ENCODE measurements around the gene CRTC3. TPM values are rescaled to one million over a fixed set of nuclear protein-coding genes. Genes with fewer than 3 reads are reported as not detected.

Gene CRTC3
- total RNA-seq, 1 experiment from 2014 or later: 25.9 TPM

DNA sequence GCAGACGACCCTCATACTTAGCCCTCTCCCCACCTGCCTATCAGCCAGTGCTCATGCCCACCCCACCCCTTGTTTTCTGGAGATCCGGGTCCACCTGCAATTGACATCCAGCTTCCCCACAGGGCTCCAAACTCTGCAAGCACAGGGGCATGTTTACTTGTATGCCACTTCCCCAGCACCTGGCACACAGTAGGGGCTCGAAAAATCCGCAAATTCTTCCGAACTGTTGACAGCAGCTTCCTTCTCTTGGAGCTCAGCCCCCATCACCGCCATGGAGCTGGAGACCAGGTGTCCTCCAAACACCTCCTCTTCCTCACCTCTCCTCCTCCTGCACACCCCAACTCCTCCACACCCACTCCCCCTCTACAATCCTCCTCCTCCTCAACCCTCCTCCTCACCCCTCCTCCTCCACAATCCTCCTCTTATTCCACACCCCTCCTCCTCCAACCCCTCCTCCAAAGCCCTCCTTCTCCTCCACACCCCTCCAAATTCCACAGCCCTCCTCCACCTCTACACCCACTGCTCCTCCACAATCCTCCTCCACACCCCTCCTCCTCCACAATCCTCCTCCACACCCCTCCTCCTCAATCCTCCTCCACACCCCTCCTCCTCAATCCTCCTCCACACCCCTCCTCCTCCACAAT is 117.1 kb downstream of the CRTC3 start:
- no TSS peak for BruUV-seq (replicated peaks)
- no peak for DNase-seq (ENCODE audit: unreplicated experiment)
- CTCF ChIA-PET: interaction anchor here (0.6 to 3.4 kb wide), 2 partner anchors 239 to 381 kb away, joined by 4 to 12 read pairs; no protein-coding TSS in a partner anchor
- H3K36me3 Mint-ChIP-seq (ENCODE audit: insufficient read depth, unreplicated experiment): peaks cover 20% of the 10 kb centered on the region
- peaks cover 7% of the 10 kb centered on the region for H3K4me1 Mint-ChIP-seq (ENCODE audit: insufficient read depth, unreplicated experiment)
- POLR2A ChIA-PET: interaction anchor here (0.8 kb wide), 1 partner anchor 18 kb away, joined by 3 read pairs; no protein-coding TSS in a partner anchor
- H3K9me3 Mint-ChIP-seq (ENCODE audit: unreplicated experiment): no peaks in the 10 kb centered on the region
- TF ChIP-seq, protein P1, sequence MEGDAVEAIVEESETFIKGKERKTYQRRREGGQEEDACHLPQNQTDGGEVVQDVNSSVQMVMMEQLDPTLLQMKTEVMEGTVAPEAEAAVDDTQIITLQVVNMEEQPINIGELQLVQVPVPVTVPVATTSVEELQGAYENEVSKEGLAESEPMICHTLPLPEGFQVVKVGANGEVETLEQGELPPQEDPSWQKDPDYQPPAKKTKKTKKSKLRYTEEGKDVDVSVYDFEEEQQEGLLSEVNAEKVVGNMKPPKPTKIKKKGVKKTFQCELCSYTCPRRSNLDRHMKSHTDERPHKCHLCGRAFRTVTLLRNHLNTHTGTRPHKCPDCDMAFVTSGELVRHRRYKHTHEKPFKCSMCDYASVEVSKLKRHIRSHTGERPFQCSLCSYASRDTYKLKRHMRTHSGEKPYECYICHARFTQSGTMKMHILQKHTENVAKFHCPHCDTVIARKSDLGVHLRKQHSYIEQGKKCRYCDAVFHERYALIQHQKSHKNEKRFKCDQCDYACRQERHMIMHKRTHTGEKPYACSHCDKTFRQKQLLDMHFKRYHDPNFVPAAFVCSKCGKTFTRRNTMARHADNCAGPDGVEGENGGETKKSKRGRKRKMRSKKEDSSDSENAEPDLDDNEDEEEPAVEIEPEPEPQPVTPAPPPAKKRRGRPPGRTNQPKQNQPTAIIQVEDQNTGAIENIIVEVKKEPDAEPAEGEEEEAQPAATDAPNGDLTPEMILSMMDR (IDR thresholded peaks at IDR 0.05; ENCODE audit: unreplicated experiment): no peak
- intact Hi-C loops (cut with micrococcal nuclease): loop anchor here (5.0 kb wide), 2 partner anchors 226 to 286 kb away; partner anchors contain the start of gene HDDC3
- H3K27ac Mint-ChIP-seq (ENCODE audit: low read depth, unreplicated experiment): no peak overlapping the region
- H3K4me3 Mint-ChIP-seq (ENCODE audit: unreplicated experiment): no peak overlapping the region
- H3K27me3 Mint-ChIP-seq (ENCODE audit: insufficient read depth, unreplicated experiment): no peaks in the 10 kb centered on the region

DNA sequence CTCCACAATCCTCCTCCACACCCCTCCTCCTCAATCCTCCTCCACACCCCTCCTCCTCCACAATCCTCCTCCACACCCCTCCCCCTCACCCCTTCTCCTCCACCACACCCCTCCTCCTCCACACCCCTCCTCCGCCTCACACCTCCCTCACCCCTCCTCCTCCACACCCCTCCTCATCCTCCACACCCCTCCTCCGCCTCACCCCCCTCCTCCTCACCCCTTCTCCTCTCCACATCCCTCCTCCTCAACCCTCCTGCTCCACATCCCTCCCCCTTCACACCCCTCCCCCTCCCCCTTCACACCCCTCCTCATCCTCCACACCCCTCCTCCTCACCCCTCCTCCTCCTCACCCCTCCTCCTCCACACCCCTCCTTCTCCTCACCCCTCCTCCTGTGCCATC is 117.6 kb downstream of the CRTC3 start:
- DNase-seq (ENCODE audit: unreplicated experiment): no peak
- no TSS peak for BruUV-seq (replicated peaks)
- H3K36me3 Mint-ChIP-seq (ENCODE audit: insufficient read depth, unreplicated experiment): peaks cover 14% of the 10 kb centered on the region
- H3K4me3 Mint-ChIP-seq (ENCODE audit: unreplicated experiment): no peak overlapping the region
- intact Hi-C loops (cut with micrococcal nuclease): loop anchor here (5.0 kb wide), 2 partner anchors 225 to 285 kb away; partner anchors contain the start of gene HDDC3
- no peaks in the 10 kb centered on the region for H3K27me3 Mint-ChIP-seq (ENCODE audit: insufficient read depth, unreplicated experiment)
- ChIA-PET CTCF (interaction anchor here (0.5 to 3.4 kb wide), 29 partner anchors 9 to 327 kb away, joined by 3 to 36 read pairs (median 4); partner anchors contain the start of genes FES, FURIN, HDDC3 and UNC45A), POLR2A (interaction anchor here (0.6 to 1.2 kb wide), 3 partner anchors 13 to 284 kb away, joined by 3 to 5 read pairs (median 3); partner anchors contain the start of gene HDDC3)
- TF ChIP-seq, protein P1 (IDR thresholded peaks at IDR 0.05; ENCODE audit: unreplicated experiment): no peak
- no peaks in the 10 kb centered on the region for H3K9me3 Mint-ChIP-seq (ENCODE audit: unreplicated experiment)
- no peak overlapping the region for H3K27ac Mint-ChIP-seq (ENCODE audit: low read depth, unreplicated experiment)
- peaks cover 7% of the 10 kb centered on the region for H3K4me1 Mint-ChIP-seq (ENCODE audit: insufficient read depth, unreplicated experiment)

DNA sequence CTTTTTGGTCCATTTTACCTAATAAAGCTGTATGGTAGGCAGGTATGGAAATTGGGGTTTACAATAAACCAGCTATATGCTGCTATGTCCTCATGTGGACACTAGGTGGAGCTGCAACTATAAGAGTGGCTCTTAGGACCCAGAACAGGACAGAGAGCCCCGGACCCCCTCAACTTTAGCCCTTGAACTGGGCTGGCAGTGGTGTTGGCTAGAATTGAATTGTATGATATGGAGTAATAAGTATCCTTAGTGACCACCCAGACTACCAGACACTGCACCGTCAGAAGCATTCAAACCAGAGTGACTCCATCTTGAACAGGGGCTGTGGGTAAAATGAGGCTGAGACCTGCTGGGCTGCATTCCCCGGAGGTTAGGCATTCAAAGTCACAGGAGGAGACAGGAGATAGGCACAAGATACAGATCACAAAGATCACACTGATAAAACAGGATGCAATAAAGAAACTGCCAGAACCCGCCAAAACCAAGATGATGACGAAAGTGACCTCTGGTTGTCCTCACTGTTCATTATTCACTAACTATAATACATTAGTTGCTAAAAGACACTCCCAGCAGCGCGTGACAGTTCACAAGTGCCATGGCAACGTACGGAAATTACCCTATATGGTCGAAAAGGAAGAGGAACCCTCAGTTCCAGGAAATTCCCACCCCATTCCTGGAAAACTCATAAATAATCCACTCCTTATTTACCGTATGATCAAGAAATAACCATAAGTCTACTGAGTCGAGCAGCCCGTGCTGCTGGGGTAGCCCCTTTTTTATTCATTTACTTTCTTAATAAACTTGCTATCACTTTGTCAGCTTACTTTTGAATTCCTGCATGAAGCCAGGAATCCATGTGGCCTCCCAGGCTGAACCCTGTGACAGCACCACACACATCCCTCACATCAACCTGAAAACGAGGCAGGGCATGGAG is 118.7 kb downstream of the CRTC3 start:
- ChIA-PET CTCF (interaction anchor here (0.5 to 2.0 kb wide), 40 partner anchors 8 to 758 kb away, joined by 3 to 36 read pairs (median 4); partner anchors contain the start of genes FES, FURIN, HDDC3 and UNC45A), POLR2A (interaction anchor here (0.6 to 1.2 kb wide), 8 partner anchors 12 to 286 kb away, joined by 3 to 5 read pairs (median 3); partner anchors contain the start of genes BLM, HDDC3 and UNC45A)
- Mint-ChIP-seq H3K9me3 (ENCODE audit: unreplicated experiment) (no peaks in the 10 kb centered on the region), H3K27ac (ENCODE audit: low read depth, unreplicated experiment) (no peak overlapping the region), H3K4me1 (ENCODE audit: insufficient read depth, unreplicated experiment) (peaks cover 7% of the 10 kb centered on the region), H3K36me3 (ENCODE audit: insufficient read depth, unreplicated experiment) (peaks cover 10% of the 10 kb centered on the region), H3K27me3 (ENCODE audit: insufficient read depth, unreplicated experiment) (no peaks in the 10 kb centered on the region), H3K4me3 (ENCODE audit: unreplicated experiment) (peak overlapping the region; percentile 20)
- TF ChIP-seq, protein P1 (IDR thresholded peaks at IDR 0.05; ENCODE audit: unreplicated experiment): peak; percentile 90
- BruUV-seq (replicated peaks): no TSS peak
- intact Hi-C loops (cut with micrococcal nuclease): loop anchor here (1.0 to 5.0 kb wide), 4 partner anchors 45 to 284 kb away; partner anchors contain the start of gene HDDC3
- DNase-seq (ENCODE audit: unreplicated experiment): peak; percentile 78
